ENCODE data around the gene PCF11.

The PCF11 gene

DNA sequence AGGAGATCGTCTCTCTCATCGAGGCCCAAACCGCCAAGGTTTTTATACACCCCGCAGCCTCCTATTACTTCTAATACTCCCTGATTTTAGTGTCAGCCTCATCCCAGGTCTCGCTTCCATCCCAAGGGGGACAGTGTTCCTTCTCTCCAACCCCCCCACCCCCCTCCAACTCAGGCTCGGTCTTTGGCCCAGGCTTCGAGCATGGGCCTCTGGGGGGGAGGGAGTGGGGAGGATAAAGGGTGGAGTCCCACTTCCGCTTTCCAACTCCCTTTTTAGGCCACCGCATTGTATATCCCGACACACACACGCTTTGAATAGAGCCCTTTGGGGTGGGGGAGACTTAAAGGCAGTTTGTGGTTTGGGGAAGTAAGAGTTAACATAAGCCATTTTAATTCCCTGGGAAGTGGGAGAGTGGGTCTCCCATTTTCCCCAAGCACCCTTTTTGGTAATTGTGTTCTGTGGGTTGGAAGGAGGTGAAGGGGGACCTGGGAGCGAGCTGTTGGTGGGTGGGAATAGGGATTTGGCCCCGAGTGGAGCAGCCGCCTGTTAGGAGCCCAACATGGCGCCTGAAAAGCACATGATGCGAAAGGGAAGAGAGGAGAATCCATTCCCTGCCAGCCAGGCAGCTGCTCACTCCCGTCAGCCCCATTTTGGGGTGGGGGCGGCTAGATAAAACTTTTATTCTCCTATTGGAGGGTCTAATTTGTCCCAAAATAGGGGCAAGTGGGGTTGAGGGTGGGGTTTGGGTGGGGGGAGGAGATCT, 844 bp downstream of the PCF11 start:
- Histone ChIP-seq H3K23ac (ENCODE audit: low read length in 2 of 2) (peak overlapping the region in 1 of 2 experiments; percentile 15), H3K4me3 (ENCODE audit: insufficient read depth in 1 of 2, low read depth in 1 of 2, low read length in 2 of 2) (peak overlapping the region; percentile 77 to 86), H4K91ac (ENCODE audit: low read length) (peak overlapping the region; percentile 93), H3K79me1 (replicated peaks; ENCODE audit: low read length, poor library complexity, severe bottlenecking) (peaks cover 3% of the 10 kb centered on the region), H3K27ac (ENCODE audit: low read length, poor library complexity, severe bottlenecking) (peak overlapping the region; percentile 90), H3K18ac (ENCODE audit: low read depth in 1 of 2, low read length in 2 of 2) (peak overlapping the region; percentile 30 to 92), H2BK12ac (ENCODE audit: low read length in 2 of 2) (no peak overlapping the region), H3K36me3 (ENCODE audit: control insufficient read depth in 1 of 2, insufficient read depth in 2 of 2, low read depth in 1 of 2, low read length in 2 of 2) (peaks cover 0 to 28% of the 10 kb centered on the region in 2 experiments), H3K27me3 (ENCODE audit: control insufficient read depth in 1 of 2, insufficient read depth in 1 of 2, low read length in 2 of 2) (no peaks in the 10 kb centered on the region), H2AK5ac (ENCODE audit: low read length, severe bottlenecking) (peak overlapping the region; percentile 37), H3K4me2 (ENCODE audit: low read length, poor library complexity, severe bottlenecking) (no peak overlapping the region), H2BK120ac (ENCODE audit: low read depth, low read length) (peak overlapping the region; percentile 39), H2AFZ (ENCODE audit: low read depth, low read length) (no peak overlapping the region), H3K9ac (ENCODE audit: low read length) (peak overlapping the region; percentile 100), H3K4ac (ENCODE audit: low read depth in 1 of 2, low read length in 2 of 2) (peak overlapping the region; percentile 69 to 93), H2BK5ac (ENCODE audit: low read depth, low read length, poor library complexity, severe bottlenecking) (peak overlapping the region; percentile 90), H3K9me3 (ENCODE audit: control insufficient read depth, low read length) (no peaks in the 10 kb centered on the region), H3K4me1 (ENCODE audit: control insufficient read depth, insufficient read depth, low read depth, low read length) (peaks cover 2% of the 10 kb centered on the region), H4K8ac (ENCODE audit: low read length) (peak overlapping the region; percentile 81), H3K14ac (ENCODE audit: low read length in 2 of 2) (peak overlapping the region; percentile 19 to 44), H2BK15ac (ENCODE audit: low read depth, poor library complexity, severe bottlenecking) (peak overlapping the region; percentile 84)
- peak; percentile 68 for DNase-seq
- WGBS = 1% methylated on average over 11 of the region's 18 CpGs

DNA sequence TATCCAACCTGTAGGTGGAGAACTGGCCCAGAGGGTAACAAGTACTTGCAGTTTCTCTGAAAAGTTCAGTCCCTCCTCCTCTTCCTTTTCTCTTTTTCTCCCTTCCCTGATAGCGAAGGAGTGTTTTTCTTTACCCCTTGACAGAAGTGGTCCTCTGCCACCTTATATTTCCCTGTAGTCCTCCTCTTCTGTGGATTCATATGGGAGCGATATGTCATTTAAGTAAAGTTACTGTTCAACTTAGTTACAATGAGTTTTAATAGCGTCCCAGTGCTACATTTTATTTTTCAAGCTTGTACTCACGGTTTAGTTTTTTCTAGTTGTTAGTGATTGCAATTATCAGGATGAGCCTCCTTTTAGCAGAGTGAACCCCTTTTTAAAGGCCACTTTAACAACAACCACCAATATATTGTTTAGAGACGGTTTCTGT, 1.4 kb downstream of the PCF11 start:
- Histone ChIP-seq H4K91ac (ENCODE audit: low read length) (no peak overlapping the region), H3K27me3 (ENCODE audit: control insufficient read depth in 1 of 2, insufficient read depth in 1 of 2, low read length in 2 of 2) (no peaks in the 10 kb centered on the region), H2AFZ (ENCODE audit: low read depth, low read length) (no peak overlapping the region), H3K18ac (ENCODE audit: low read depth in 1 of 2, low read length in 2 of 2) (no peak overlapping the region), H3K4me2 (ENCODE audit: low read length, poor library complexity, severe bottlenecking) (peak overlapping the region; percentile 11), H3K9me3 (ENCODE audit: control insufficient read depth, low read length) (no peaks in the 10 kb centered on the region), H2AK5ac (ENCODE audit: low read length, severe bottlenecking) (no peak overlapping the region), H2BK120ac (ENCODE audit: low read depth, low read length) (no peak overlapping the region), H3K79me1 (replicated peaks; ENCODE audit: low read length, poor library complexity, severe bottlenecking) (peaks cover 3% of the 10 kb centered on the region), H3K23ac (ENCODE audit: low read length in 2 of 2) (no peak overlapping the region), H3K14ac (ENCODE audit: low read length in 2 of 2) (no peak overlapping the region), H3K36me3 (ENCODE audit: control insufficient read depth in 1 of 2, insufficient read depth in 2 of 2, low read depth in 1 of 2, low read length in 2 of 2) (peaks cover 0 to 28% of the 10 kb centered on the region in 2 experiments), H2BK12ac (ENCODE audit: low read length in 2 of 2) (no peak overlapping the region), H2BK15ac (ENCODE audit: low read depth, poor library complexity, severe bottlenecking) (no peak overlapping the region), H3K4ac (ENCODE audit: low read depth in 1 of 2, low read length in 2 of 2) (no peak overlapping the region), H2BK5ac (ENCODE audit: low read depth, low read length, poor library complexity, severe bottlenecking) (no peak overlapping the region), H3K27ac (ENCODE audit: low read length, poor library complexity, severe bottlenecking) (peak overlapping the region; percentile 90), H3K4me1 (ENCODE audit: control insufficient read depth, insufficient read depth, low read depth, low read length) (peaks cover 2% of the 10 kb centered on the region), H4K8ac (ENCODE audit: low read length) (no peak overlapping the region), H3K9ac (ENCODE audit: low read length) (peak overlapping the region; percentile 100), H3K4me3 (ENCODE audit: insufficient read depth in 1 of 2, low read depth in 1 of 2, low read length in 2 of 2) (peak overlapping the region; percentile 77 to 86)
- no CpG with 5 or more reads among the region's 5 CpGs for WGBS
- DNase-seq = peak; percentile 55

DNA sequence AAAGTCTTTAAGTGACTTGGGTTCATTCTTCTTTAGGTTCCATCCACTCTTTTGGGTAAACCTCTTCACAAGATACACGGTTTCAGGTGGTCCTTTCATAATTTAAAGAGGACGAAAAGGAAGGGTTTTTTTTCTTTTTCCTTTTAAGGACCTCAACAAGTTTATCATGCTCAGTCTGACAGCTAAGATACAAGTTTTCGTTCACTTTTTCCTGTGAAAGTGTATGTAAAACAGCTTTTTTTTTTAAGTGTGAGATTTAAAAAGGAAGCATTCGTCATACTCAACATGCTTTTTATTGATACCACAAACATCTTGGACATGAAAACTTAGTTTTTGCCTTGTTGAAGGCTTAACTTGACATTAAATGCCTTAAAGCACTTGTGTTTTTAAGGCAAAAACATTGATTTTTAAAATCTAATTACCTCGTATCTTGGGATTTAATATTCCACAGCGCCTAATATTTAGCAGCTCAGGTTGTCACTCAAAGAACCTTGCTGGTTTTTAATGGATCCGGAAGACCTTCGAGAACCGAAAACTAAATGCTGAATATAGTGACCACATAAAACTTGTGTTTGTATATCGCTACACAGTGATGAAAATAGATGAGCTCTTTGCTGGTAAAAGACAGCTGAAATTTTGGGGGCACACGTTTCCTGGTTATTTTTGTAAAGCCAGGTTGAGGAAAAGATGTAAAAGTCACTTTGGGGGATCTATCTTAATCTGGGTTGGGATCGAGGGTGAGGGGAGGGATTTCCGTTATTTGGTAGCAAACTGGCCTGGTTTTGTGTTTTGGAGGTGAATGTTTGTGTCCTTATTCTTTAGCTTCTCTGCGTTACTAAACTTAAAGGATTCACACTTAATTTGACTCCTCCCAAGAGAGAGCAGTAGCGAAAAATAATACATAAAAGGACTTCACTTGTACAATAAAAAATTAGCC, 2.3 kb downstream of the PCF11 start:
- Histone ChIP-seq H4K91ac (ENCODE audit: low read length) (no peak overlapping the region), H2BK15ac (ENCODE audit: low read depth, poor library complexity, severe bottlenecking) (no peak overlapping the region), H3K23ac (ENCODE audit: low read length in 2 of 2) (no peak overlapping the region), H3K14ac (ENCODE audit: low read length in 2 of 2) (no peak overlapping the region), H4K8ac (ENCODE audit: low read length) (no peak overlapping the region), H3K18ac (ENCODE audit: low read depth in 1 of 2, low read length in 2 of 2) (no peak overlapping the region), H3K27me3 (ENCODE audit: control insufficient read depth in 1 of 2, insufficient read depth in 1 of 2, low read length in 2 of 2) (no peaks in the 10 kb centered on the region), H2AFZ (ENCODE audit: low read depth, low read length) (no peak overlapping the region), H2BK120ac (ENCODE audit: low read depth, low read length) (no peak overlapping the region), H3K9ac (ENCODE audit: low read length) (peak overlapping the region; percentile 100), H2BK12ac (ENCODE audit: low read length in 2 of 2) (no peak overlapping the region), H3K4ac (ENCODE audit: low read depth in 1 of 2, low read length in 2 of 2) (no peak overlapping the region), H3K27ac (ENCODE audit: low read length, poor library complexity, severe bottlenecking) (no peak overlapping the region), H3K79me1 (replicated peaks; ENCODE audit: low read length, poor library complexity, severe bottlenecking) (peaks cover 3% of the 10 kb centered on the region), H3K4me2 (ENCODE audit: low read length, poor library complexity, severe bottlenecking) (peak overlapping the region; percentile 88), H3K9me3 (ENCODE audit: control insufficient read depth, low read length) (no peaks in the 10 kb centered on the region), H2BK5ac (ENCODE audit: low read depth, low read length, poor library complexity, severe bottlenecking) (no peak overlapping the region), H3K4me1 (ENCODE audit: control insufficient read depth, insufficient read depth, low read depth, low read length) (peaks cover 2% of the 10 kb centered on the region), H3K4me3 (ENCODE audit: insufficient read depth in 1 of 2, low read depth in 1 of 2, low read length in 2 of 2) (peak overlapping the region in 1 of 2 experiments; percentile 86), H2AK5ac (ENCODE audit: low read length, severe bottlenecking) (no peak overlapping the region), H3K36me3 (ENCODE audit: control insufficient read depth in 1 of 2, insufficient read depth in 2 of 2, low read depth in 1 of 2, low read length in 2 of 2) (peaks cover 0 to 35% of the 10 kb centered on the region in 2 experiments)
- WGBS = 61% methylated on average over 9 of the region's 15 CpGs
- DNase-seq = no peak

Measured in mesenchymal stem cell (in vitro differentiated cells and primary cell).